GM12801 (cell line): ENCODE data around the gene NTRK2.

Experiments used
- CTCF ChIP-seq: IDR thresholded peaks from one replicate; pipeline ENCODE4 v1.5.1; 2011; ENCODE audit warnings: control low read depth; ENCODE audit not compliant: insufficient read length; ENCODE audit errors: extremely low read depth

Gene NTRK2

GRCh38 chr9:84815554-84815953, 146.0 kb downstream of the NTRK2 start:
- no peak for TF ChIP-seq CTCF

GRCh38 chr9:84817038-84817437, 147.5 kb downstream of the NTRK2 start:
- no peak for TF ChIP-seq CTCF

GRCh38 chr9:84818791-84819190, 149.3 kb downstream of the NTRK2 start:
- TF ChIP-seq CTCF, result no peak

GRCh38 chr9:84819491-84819991, 150.0 kb downstream of the NTRK2 start:
- no peak for TF ChIP-seq CTCF

- no peak for TF ChIP-seq CTCF
These were observed 151.9 kb downstream of the NTRK2 start for GRCh38 chr9:84821431-84821830.

GRCh38 chr9:84822589-84823233, 153.2 kb downstream of the NTRK2 start:
- TF ChIP-seq CTCF, result no peak

- no peak for TF ChIP-seq CTCF
These were observed 154.1 kb downstream of the NTRK2 start for GRCh38 chr9:84823421-84824271.
